Germinal center (tissue), 1 donor: ENCODE data around the gene ERC1.
"Not testable (repeated sequence)": the region's sequence is repeated elsewhere in the genome, so short reads cannot be mapped to it uniquely, and the experiment has no call there.

Experiments
- DNase-seq: peaks from one replicate; pipeline ENCODE4 v3.0.0; 2012; ENCODE audit warnings: mixed read lengths, low spot score

The ERC1 gene

DNA sequence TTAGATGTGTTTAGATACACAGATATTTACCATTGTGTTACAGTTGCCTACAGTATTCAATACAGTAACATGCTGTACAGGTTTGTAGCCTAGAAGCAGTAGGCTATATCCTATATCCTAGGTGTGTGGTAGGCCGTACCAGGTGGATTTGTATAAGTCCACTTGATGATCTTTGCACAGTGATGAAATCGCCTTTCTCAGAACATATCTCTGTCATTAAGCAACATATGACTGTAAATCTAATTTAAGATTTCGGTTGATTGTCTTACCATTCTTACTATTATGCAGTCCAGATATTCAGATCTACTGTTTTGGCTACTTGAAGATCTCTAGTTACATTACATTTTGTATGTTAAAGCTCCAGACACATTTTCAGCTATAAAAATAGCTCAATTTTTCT, 39.8 kb downstream of the ERC1 start:
- no peak for DNase-seq

DNA sequence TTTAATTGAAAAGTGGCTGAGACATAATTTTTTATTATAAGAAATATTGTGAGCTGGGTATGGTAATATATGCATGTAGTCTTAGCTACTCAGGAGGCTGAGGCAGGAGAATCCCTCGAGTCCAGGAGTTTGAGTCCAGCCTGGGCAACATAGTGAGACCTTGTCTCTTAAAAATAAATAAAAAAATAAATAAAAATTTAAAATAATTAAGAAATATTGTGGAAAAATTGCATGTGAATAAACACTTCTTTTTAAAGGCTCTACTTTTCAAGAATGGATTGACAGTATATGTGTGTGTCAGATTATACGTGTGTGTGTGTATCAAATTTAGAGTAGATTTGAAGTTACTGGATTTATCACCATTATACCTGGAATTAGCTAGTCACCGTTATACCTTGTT, 43.2 kb downstream of the ERC1 start:
- DNase-seq = no peak

DNA sequence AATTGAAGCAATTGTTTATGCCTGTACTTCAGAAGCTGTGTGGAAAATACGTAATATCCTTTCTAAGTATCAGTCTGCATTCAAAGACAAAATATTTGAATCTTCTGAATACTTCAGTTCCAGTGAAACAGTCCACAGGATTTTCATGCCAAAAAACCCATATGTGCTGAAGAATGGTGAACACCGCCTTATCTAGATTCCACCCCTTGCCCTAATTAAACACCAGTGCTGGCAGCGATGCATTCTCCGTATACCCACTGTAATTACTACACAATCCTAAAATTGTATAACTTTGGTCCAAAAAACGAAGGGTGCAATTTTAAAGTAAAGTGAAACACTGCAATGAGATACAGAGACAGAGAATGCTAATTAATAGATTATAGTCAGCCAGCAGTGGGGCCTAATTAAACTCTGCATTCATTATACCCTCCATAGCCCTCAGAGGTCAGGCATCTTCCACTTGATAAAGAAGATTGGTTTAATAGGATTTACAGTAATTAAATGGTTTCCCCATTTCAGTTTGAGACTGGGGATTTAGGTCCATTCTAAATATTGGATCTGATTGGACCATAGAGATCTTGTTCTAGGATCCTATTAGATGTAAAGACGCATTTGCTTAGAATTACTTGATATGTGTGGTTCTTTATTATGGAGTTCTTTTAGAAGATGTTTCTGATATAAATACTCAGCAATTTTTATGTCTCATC, 43.9 kb downstream of the ERC1 start:
- DNase-seq = no peak

DNA sequence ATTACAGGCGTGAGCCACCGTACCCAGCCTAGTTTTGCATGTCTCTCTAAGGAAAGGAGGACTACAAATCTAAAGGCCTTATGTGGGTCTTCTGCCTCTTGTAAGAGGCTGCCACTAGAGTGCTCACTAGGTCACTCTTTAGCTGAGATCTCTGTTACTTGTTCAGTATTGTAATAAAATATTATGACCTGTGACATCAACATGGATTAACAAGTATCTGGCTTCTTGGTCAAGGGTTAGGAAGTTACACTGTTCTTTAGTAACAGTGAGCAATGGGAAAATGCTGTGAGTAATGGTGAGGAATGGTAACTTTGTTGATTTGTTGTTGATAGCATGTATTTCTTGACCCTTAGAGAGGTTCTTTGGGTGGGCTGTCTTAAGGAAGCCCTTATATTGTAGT, 50.5 kb downstream of the ERC1 start:
- DNase-seq = no peak

DNA sequence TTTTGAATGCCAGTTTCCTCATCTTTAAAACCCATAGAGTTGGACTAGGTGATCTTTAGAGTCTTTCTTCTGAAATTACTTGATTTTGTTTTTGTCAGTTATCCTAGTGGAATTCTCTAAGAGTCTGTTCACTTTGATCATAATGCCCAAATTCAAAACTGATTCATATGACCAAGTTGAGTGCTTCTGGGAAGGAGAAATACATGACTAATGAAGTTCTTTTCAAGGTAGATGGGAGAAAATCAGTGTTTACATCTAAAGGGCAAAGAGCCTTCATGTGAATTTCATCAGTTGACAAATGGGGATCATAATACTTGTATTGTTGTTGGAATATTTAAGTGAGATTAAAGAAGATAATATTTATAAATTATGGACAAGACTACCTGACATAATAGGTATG, 53.2 kb downstream of the ERC1 start:
- DNase-seq = no peak

DNA sequence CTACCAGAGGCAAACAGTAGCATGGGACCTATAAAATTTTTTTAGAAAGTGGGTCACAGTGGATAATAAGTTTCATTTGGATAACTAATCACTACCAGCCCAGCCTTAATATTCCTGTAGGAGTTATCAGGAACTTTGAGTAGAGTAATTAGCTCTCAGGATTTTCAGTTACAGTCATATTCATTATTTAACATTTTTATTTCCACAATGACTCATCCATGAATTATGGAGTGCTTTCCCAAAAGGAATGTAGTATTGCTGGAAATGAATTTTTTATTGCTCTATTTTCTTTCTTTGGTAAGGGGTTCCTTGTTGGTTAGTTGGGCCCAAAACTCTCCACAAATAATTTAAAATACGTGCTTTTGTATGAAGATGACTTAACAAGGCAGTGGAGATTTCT, 53.7 kb downstream of the ERC1 start:
- no peak for DNase-seq

DNA sequence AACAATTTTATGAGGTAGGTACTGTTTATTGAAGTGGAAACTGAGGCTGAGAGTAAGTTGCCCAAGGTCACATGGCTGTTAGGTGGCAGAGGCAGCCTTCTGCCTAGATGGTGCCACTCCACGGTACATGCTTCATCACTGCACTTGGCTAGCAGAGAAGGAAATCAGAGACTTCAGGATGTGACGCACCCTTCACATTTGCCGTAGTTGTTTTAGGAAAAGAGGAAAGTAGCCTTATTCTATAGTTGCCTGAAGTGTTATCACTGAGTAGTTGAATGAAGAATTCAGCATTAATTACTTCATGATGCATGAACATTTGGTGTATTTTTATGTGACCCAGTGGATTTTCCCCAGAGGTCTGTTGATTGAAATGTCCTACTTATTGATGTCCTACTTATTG, 55.7 kb downstream of the ERC1 start:
- no peak for DNase-seq

DNA sequence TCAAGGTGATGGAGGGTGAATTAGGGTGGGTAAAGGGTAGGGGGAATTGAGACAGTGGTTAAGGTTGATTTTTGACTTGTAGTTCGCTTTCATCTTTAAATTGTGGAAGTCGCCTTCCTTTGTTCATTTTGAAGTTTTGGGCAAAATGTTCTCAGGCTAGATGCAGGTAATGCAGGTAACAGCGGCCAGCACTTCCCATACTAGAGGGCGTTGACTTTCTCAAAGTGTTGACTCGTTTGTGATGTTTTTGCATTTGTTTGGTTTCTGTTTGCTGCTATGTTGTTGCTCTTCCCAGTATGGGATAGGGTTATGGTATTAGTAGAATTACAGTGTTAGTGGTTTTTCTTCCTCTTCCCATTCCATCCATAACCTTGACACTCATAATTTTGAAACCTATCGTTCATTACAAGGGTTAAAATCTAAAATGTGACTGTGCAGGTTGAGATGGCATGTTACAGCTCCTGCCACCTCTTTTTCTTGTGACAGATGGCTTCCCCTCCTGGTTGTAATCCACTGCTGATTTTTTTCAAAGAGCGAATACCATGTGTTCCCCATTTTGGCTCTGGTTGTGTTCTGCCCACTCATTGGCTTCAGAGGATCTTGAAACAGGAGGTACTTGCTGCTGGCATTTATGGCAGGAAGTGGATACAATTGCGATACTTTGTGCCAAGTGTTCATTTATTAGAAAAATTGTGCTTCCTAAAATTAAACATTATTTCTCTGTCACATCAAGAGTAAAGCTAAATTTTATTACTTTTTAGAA, 57.1 kb downstream of the ERC1 start:
- DNase-seq = no peak

DNA sequence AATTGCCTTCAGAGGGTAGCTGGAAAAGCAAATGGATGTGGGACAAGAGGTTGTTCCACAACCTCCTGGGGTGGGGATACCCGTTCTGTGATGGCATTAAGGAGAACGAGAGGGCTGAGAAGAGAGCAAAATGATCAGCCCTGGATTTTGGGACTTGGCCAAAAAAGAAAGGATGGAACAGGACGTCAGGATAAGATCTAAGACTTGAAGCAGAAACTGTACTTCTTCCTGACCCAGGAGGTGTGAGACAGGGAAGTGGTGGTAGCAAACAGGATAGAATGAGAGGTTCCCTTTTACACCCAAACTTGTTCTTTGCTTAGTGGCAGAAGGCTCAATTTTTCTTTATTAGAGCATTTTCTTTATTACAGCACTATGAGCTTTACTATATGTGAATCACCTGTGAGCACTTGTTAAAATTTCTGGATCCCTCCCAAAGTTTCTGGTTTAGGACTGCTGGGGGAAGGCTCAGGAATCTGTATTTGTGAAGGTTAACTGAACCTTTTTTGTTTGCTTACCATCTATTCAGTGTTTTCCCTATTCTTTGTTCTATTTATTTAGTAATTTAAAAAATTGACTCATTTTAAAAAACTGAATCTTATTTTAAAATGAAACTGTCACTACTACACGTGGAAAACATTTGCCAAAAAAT, 59.2 kb downstream of the ERC1 start:
- no peak for DNase-seq

DNA sequence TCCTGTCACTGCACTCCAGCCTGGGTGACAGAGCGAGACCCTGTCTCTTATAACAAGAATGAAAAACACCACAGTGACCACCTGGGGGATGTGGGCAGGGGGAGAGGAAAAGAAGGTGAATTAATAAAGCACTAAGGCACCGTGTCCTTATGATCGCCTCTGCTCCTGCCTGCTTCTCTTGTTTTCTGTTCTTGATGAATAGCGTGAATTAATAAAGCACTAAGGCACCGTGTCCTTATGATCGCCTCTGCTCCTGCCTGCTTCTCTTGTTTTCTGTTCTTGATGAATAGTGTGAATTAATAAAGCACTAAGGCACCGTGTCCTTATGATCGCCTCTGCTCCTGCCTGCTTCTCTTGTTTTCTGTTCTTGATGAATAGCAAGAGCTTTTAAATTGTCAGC, 60.6 kb downstream of the ERC1 start:
- DNase-seq = not testable (repeated sequence)

DNA sequence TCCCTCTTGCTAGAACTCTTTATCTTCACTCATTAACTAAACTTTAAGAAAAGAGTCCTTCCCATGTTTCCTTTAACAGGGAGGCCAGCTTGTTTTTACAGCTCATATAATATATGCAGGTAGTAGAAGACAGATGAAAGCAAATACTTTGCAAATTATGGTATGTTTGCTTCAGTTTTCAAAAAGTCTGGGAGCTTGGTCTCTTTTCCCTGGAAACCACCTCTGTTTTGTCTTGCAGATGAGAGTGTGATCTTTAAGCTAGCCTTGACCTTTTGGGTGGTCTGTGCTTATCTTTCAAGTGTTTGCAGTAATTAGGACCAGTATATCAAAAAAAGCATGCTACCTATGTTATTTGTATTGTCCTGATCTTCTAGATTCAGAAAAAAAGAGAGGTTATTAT, 62.7 kb downstream of the ERC1 start:
- DNase-seq = no peak

DNA sequence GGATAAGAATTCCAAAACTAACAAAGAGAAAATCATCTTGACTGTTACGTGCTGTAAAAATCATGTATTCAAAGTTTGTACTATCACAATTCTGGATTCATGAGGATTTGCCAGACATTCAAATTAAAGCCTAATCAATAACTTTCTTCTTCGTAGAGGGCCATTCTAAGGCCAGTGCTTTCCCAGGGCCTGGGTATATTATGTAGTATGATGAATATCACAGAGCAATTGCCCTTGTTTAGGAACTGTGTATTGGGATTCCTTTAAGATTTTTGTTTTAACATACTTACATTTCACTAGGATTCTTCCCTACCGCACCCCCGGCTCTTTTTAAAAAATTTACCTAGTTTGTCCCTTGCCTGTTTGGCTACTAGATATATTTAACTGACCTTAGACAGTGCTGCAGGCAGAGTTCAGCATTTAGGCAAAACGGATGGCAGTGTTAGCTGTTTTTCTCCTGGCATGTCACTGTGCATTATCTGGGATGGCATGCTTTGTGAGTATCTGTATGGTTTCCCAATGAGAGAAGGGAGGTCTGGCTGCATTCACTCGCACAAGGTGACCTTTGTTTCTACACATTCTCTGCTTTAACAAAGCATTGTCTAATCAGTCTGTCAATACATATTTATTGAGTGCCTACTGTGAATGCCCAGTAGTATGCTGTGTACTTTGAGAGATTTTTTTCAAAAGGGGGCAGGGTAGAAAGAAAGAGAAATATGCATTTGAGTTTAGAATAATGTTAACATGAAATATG, 63.3 kb downstream of the ERC1 start:
- no peak for DNase-seq

DNA sequence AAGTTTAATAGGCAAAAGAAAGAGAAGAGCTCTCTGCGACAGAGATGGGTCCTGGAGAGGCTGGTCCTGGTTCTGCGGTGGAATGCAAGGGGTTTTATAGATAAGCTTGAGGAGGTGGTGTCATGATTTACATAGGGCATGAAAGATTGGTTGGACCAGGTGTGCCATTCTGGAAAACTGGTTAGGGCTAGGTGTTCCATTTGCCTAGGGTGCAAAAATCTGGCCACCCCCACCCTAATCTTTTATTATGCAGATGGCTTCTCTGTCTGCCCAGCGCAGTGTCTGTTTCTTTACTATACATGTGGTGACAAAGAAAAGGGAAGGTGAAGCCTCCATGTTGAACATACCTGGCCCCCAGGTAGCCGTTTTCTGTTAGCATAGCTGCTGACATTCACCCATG, 65.4 kb downstream of the ERC1 start:
- DNase-seq = no peak

DNA sequence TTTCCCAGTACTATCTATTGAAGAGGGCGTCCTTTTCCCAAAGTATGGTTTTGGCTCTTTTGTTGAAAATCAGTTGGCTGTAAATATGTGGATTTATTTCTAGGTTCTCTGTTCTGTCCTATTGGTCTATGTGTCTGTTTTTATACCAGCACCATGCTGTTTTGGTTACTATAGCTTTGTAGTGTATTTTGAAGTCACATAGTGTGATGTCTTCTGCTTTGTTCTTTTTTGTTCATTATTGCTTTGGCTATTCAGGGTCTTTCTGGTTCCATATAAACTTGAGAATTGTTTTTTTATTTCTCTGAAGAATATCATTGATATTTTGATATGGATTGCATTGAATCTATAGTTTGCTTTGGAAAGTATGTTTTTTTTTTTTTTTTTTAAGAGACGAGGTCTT, 67.4 kb downstream of the ERC1 start:
- DNase-seq = no peak

DNA sequence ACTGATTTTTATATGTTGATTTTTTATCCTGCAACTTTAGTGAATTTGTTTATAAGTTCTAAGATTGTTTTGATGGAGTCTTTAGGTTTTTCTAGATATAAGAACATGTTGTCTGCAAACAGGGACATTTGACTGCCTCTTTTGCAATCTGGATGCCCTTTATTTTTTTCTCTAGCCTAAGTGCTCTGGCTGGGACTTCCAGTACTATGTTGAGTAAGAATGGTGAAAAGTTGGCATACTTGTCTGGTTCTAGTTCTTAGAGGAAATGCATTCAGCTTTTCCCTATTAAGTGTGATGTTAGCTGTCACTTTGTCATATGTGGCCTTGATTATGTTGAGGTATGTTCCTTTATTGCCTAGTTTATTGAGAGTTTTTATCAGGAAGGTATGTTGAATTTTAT, 68.1 kb downstream of the ERC1 start:
- DNase-seq = no peak

DNA sequence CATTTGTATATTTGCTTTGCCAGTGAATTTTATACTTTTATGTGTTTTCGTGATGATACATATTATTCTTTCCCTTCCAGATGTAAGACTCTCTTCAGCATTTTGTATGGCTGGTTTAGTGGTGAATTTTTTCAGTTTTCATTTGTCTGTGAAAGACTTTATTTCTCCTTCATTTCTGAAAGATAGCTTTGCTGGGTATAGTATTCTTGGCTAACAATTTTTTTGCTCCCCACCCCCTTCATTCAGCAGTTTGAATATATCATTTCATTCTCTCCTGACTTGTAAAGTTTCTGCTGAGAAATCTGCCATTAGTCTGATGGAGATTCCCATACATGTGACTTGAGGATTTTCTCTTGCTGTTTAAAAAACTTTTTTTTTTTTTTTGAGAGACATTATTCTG, 72.8 kb downstream of the ERC1 start:
- DNase-seq = no peak

DNA sequence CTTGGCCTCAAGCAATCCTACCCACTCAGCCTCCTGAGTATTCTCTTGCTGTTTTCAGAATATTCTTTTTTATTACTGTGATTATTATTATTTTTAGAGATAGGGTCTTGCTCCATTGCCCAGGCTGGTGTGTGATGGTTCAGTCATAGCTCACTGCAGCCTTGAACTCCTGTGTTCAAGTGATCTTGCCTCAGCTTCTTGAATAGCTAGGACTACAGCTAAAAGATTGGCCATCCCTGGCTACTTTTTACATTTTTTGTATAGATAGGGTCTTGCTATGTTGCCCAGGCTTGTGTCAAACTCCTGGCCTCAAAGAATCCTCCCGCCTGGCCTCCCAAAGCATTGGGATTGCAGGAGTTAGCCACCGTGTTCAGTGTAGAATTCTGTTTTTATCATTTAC, 73.3 kb downstream of the ERC1 start:
- DNase-seq = no peak

DNA sequence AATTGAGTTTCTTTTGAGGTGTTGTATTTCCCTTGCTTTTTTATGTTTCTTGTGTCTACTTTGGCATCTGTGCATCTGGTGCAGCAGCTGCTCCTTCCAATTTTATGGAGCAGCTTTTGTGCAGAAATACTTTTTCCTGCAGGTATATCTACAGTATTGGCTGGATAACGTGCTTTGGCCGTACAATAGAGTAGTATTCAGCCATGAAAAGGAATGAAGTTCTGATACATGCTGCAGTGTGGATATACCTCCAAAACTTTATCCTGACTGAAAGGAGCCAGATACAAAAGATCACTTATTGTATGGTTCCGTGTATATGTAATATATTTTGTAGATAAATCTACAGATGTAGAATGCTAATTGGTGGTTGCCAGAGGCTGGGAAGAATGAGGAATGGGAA, 74.6 kb downstream of the ERC1 start:
- DNase-seq = no peak

DNA sequence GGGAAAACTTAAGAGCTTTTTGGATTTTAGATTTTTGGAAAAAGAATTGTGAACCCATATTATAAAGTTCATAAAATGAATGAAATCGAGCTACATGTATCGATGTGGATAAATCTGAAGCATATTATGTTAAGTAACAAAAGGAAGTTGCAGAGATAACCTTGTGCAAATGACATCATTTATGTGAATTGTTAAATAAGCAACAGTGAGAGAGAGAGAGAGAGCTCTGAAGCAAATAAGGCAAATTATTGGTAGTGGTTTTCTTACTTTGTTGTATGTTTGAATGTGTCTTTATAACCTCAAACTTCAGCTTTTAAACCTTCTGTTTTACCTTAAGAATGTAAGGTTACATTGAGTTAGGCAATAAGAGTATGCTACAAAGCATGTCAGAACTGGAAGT, 78.8 kb downstream of the ERC1 start:
- DNase-seq = no peak

DNA sequence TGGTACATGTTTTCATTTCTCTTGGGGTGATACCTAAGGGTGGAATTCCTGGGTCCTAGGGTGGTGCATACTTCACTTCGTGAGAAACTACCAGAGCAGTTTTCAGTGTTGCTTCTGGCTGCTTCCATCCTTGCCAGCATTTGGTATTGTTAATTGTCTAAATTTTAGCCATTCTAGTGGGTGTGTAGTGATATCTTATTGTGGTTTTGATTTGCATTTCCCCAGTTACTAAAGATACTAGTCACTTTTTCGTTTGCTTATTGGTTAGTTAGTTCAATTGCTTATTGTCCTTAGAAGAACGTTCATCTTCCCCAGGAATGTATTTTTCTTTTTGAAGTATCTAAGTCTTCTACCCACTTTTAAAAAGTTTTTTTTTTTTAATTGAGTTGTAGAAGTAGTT, 80.2 kb downstream of the ERC1 start:
- DNase-seq = no peak

DNA sequence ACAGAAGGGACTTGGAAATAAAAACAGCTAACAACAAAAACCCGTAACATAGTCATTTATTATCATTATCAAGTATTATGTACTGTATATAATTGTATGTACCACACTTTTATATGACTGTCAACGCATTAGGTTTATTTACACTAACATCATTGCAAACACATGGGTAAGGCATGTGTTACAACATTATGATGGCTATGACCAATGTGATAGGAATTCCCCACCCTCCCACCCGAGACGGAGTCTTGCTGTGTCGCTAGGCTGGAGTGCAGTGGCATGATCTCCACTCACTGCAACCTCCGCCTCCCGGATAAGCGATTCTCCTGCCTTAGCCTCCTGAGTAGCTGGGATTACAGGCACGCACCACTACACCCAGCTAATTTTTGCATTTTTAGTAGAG, 82.6 kb downstream of the ERC1 start:
- no peak for DNase-seq

DNA sequence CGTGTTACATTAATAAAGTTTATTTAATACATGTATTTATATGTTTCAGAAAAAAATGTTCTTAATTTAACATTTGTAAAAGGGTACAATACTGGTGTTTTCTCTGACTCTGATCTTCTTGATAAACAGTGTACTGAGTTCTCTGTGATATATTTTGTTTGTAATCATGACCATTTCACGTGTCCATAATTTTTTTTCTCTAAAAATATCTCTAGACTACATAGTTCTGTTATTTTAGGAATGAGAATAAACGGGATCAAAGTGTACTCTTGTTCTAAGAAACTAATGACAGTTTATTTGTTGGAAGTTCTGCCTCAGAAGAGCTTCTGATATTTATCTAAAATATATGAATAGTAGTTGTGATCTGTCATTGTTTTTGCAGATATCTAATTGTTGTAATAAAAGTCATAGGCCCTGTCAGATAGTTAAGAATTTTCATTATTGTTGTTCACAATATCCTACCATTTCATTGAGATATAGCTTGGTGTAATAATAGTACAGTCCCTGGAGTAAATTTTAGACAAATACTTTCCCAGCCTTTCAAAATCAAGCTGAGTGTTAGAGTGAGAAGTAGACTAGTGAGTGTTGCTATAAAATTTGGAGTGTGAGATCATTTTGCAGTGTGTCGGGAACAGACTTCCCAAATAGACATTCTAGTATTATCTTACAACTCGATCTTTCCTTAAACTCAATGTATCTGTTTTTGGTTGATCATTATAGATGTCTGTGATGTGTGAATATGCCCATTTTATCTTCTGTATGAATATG, 86.2 kb downstream of the ERC1 start:
- no peak for DNase-seq
